GM13977 (cell line): ENCODE results near the gene CPLANE2.

Experiments
- DNase-seq: peaks from one replicate; pipeline ENCODE4 v3.0.0; 2012; ENCODE audit warnings: low spot score
- CTCF ChIP-seq: IDR thresholded peaks from 2 replicates; pipeline ENCODE4 v1.5.1; 2012; ENCODE audit warnings: mild to moderate bottlenecking, control low read depth; ENCODE audit not compliant: insufficient read depth; ENCODE audit errors: extremely low read depth, missing control alignments
- in situ Hi-C: fragments of 300-500 bp; cut with MboI; formaldehyde crosslinking; loops from one replicate; pipeline ENCODE4 v1.12.0; 2022; ENCODE audit warnings: low sequenced_read_pairs, low pct_unique_long_range_greater_than_20kb, mixed read lengths, inconsistent platforms; ENCODE audit not compliant: unreplicated experiment

Gene CPLANE2

GRCh38 chr1:16239972-16240491 is 3.0 kb upstream of the CPLANE2 start:
- DNase-seq, result no peak
- no peak for TF ChIP-seq CTCF
- in situ Hi-C loops, result loop anchor here (25.0 kb wide), 1 partner anchor 372 kb away; the partner anchor contains the start of gene NBPF1

GRCh38 chr1:16237343-16237830 is 404 bp upstream of the CPLANE2 start:
- no peak for DNase-seq
- TF ChIP-seq CTCF, result no peak
- in situ Hi-C loops, result loop anchor here (25.0 kb wide), 1 partner anchor 375 kb away; the partner anchor contains the start of gene NBPF1

- DNase-seq, result peak; percentile 71
Observed at GRCh38 chr1:16235944-16236510, 956 bp downstream of the CPLANE2 start.

GRCh38 chr1:16235347-16235746 is 1.6 kb downstream of the CPLANE2 start:
- no peak for TF ChIP-seq CTCF
- in situ Hi-C loops, result loop anchor here (25.0 kb wide), 1 partner anchor 377 kb away; the partner anchor contains the start of gene NBPF1
- no peak for DNase-seq

More at GRCh38 chr1:16235944-16236510, 956 bp downstream of the CPLANE2 start:
- TF ChIP-seq CTCF, result peak; percentile 33
- in situ Hi-C loops, result loop anchor here (25.0 kb wide), 1 partner anchor 376 kb away; the partner anchor contains the start of gene NBPF1

DNA sequence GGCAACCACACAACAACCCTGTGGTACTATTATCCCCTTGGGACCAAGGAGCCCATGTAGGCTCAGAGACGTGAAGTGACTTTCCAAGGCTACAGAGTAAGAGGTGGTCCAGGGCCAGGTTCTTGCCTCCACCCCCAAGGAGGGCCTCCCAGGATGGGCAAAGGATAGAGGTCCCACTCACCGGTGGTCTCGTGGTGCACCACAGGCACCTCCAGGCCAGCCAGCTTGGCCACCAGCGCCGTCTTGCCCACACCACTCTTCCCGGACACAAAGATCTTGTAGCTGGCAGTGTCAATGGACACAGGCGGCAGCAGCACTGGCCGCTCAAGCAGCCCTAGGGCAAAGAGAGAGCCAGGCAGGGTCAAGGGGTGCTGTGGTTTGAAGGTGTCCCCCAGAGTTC is 3.6 kb downstream of the CPLANE2 start:
- in situ Hi-C loops, result loop anchor here (25.0 kb wide), 1 partner anchor 379 kb away; the partner anchor contains the start of gene NBPF1
- no peak for DNase-seq
- no peak for TF ChIP-seq CTCF

- no peak for TF ChIP-seq CTCF
- in situ Hi-C loops, result loop anchor here (25.0 kb wide), 1 partner anchor 380 kb away; the partner anchor contains the start of gene NBPF1
Observed at GRCh38 chr1:16232316-16232710, 4.7 kb downstream of the CPLANE2 start.

More at GRCh38 chr1:16232316-16232710, 4.7 kb downstream of the CPLANE2 start:
- no peak for DNase-seq
